ENCODE measurements around the gene TESK1. TPM values are rescaled to one million over a fixed set of nuclear protein-coding genes. Genes with fewer than 3 reads are reported as not detected.

TESK1 gene
- total RNA-seq, 1 donor from 2014 or later: 5.2 TPM

DNA sequence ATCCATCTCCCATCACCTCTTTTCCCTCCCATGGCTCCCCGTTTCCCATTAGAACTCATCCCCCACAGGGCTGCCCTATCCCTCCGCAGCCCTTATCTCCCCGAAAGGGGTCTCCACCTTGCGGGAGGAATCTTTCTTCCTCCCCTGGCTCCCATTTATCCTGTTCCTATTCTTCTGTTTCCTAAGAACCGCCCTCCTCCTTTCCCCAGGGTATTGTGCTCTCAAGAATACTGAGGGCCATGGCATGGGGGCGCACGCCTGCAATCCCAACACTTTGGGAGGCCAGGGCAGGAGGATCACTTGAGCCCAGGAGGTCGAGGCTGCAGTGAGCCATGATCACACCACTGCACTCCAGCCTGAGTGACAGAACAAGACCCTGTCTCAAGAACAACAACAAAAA is 12.5 kb downstream of the TESK1 start:
- Histone ChIP-seq H3K27ac (no peak overlapping the region), H2AFZ (replicated peaks) (peak overlapping the region; percentile 91), H3K9ac (no peak overlapping the region), H3K9me3 (ENCODE audit: low read depth) (no peaks in the 10 kb centered on the region), H3K27me3 (peaks cover 48% of the 10 kb centered on the region), H3F3A (ENCODE audit: low read depth) (peaks cover 5% of the 10 kb centered on the region), H3K4me1 (peaks cover 17% of the 10 kb centered on the region), H3K79me2 (ENCODE audit: low read depth) (no peaks in the 10 kb centered on the region), H3K36me3 (no peaks in the 10 kb centered on the region), H3K4me3 (peak overlapping the region; percentile 46), H3K4me2 (peak overlapping the region; percentile 82), H4K20me1 (ENCODE audit: low read depth) (no peaks in the 10 kb centered on the region)
- no peak for DNase-seq (ENCODE audit: low spot score)
- TF ChIP-seq, protein P1, sequence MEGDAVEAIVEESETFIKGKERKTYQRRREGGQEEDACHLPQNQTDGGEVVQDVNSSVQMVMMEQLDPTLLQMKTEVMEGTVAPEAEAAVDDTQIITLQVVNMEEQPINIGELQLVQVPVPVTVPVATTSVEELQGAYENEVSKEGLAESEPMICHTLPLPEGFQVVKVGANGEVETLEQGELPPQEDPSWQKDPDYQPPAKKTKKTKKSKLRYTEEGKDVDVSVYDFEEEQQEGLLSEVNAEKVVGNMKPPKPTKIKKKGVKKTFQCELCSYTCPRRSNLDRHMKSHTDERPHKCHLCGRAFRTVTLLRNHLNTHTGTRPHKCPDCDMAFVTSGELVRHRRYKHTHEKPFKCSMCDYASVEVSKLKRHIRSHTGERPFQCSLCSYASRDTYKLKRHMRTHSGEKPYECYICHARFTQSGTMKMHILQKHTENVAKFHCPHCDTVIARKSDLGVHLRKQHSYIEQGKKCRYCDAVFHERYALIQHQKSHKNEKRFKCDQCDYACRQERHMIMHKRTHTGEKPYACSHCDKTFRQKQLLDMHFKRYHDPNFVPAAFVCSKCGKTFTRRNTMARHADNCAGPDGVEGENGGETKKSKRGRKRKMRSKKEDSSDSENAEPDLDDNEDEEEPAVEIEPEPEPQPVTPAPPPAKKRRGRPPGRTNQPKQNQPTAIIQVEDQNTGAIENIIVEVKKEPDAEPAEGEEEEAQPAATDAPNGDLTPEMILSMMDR (IDR thresholded peaks at IDR 0.05): no peak
- no peak for TF ChIP-seq EZH2phosphoT487 (IDR thresholded peaks at IDR 0.05)
- TF ChIP-seq EZH2 (IDR thresholded peaks at IDR 0.05): no peak
- H3K36me3 Mint-ChIP-seq: no peaks in the 10 kb centered on the region
- H3K4me3 Mint-ChIP-seq: peak overlapping the region; percentile 71
- H3K9me3 Mint-ChIP-seq: no peaks in the 10 kb centered on the region
- H3K27me3 Mint-ChIP-seq (ENCODE audit: insufficient read depth, low read depth): peaks cover 38% of the 10 kb centered on the region
- H3K27ac Mint-ChIP-seq: no peak overlapping the region
- H3K4me1 Mint-ChIP-seq: peaks cover 21% of the 10 kb centered on the region

DNA sequence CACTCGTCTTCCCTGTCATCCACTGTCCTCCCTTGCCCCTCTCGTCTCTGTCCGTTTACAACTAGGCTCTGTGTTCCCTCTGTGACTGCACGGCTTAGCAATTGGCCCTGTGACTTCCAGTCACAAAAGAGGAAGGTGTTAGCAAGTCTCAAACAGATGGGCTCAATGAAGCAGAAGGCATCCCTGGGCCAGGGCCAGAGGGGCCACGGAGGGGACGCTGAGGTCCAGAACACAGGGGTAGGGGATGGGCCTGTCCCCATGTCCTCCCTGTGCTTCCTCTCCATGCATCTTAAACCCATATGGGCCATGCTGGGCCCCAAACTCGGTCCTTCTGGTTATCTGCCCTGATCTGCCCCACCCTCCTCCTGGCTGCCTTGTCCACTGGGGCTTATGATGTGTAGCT is 13.3 kb downstream of the TESK1 start, which contains the start of gene CD72:
Gene CD72 (minus strand): TSS at position 89 of the 403 bp plus-strand sequence. CDS start 110 bp downstream, outside the sequence.
- Histone ChIP-seq H3F3A (ENCODE audit: low read depth) (peaks cover 5% of the 10 kb centered on the region), H4K20me1 (ENCODE audit: low read depth) (no peaks in the 10 kb centered on the region), H3K9ac (no peak within 1 kb of the TSS), H3K4me1 (peaks cover 17% of the 10 kb centered on the region), H2AFZ (replicated peaks) (peak within 1 kb of the TSS; percentile 91), H3K4me3 (peak within 1 kb of the TSS; percentile 46), H3K27me3 (peaks cover 48% of the 10 kb centered on the region), H3K9me3 (ENCODE audit: low read depth) (no peaks in the 10 kb centered on the region), H3K27ac (no peak within 1 kb of the TSS), H3K4me2 (peak within 1 kb of the TSS; percentile 82), H3K79me2 (ENCODE audit: low read depth) (no peaks in the 10 kb centered on the region), H3K36me3 (no peaks in the 10 kb centered on the region)
- no peak for TF ChIP-seq EZH2phosphoT487 (IDR thresholded peaks at IDR 0.05)
- TF ChIP-seq, protein P1 (IDR thresholded peaks at IDR 0.05): no peak
- TF ChIP-seq EZH2 (IDR thresholded peaks at IDR 0.05): no peak
- Mint-ChIP-seq H3K4me3 (peak within 1 kb of the TSS; percentile 71), H3K27me3 (ENCODE audit: insufficient read depth, low read depth) (peaks cover 35% of the 10 kb centered on the region), H3K27ac (no peak within 1 kb of the TSS), H3K9me3 (no peaks in the 10 kb centered on the region), H3K4me1 (peaks cover 21% of the 10 kb centered on the region), H3K36me3 (no peaks in the 10 kb centered on the region)
- peak; percentile 50 for DNase-seq (ENCODE audit: low spot score)

DNA sequence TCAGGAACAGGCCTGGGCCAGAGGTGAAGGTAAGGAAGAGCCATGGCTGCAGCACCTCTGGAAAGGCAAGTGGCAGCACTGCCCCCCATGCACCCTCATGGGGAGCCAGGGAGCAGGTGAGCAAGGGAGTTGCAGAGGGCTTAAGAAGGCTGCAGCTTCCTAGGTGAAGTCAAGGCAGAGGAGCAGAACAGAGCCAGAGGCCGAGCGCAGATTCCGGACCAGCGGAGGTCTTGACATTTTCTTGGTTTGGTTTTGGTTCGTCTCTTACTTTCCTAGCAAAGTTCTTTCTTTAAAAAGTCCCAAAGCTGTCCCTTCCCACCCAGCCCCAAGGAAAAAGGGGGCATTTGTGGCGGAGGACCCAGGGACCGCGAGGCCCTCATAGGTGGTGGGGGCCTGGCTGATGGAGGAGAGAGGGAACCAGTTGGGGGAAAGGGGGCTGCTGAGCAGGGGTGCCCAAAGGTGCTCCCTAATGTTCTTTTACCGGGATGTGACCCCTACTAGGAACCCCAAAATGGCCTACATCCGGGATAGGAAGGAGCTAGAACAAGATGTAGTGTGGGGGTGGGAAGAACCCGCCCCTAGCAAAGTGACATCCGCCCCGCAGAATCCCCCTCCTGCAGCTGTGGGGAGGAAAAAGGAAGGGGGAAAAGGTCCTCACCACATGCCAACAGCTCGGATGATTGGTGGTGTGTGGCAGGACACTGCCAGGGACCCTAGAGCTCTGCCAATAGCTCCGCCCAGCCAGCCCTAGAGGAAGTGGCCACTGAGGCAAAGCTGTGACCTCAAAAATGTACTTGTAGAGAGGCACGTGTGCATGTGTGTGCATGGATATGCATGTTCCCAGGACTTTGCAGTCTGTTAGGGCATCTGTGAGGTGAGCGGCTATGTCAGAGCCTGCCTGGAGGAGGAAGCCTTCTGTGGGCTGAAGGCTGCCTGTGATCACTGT is 14.1 kb downstream of the TESK1 start:
- Histone ChIP-seq H4K20me1 (ENCODE audit: low read depth) (no peaks in the 10 kb centered on the region), H3K4me2 (no peak overlapping the region), H3K4me1 (peaks cover 17% of the 10 kb centered on the region), H3F3A (ENCODE audit: low read depth) (peaks cover 5% of the 10 kb centered on the region), H3K9me3 (ENCODE audit: low read depth) (no peaks in the 10 kb centered on the region), H3K9ac (no peak overlapping the region), H3K4me3 (no peak overlapping the region), H3K27me3 (peaks cover 47% of the 10 kb centered on the region), H3K79me2 (ENCODE audit: low read depth) (no peaks in the 10 kb centered on the region), H2AFZ (replicated peaks) (no peak overlapping the region), H3K36me3 (no peaks in the 10 kb centered on the region), H3K27ac (no peak overlapping the region)
- peak overlapping the region; percentile 33 for H3K4me3 Mint-ChIP-seq
- peaks cover 35% of the 10 kb centered on the region for H3K27me3 Mint-ChIP-seq (ENCODE audit: insufficient read depth, low read depth)
- peaks cover 21% of the 10 kb centered on the region for H3K4me1 Mint-ChIP-seq
- DNase-seq (ENCODE audit: low spot score): no peak
- H3K36me3 Mint-ChIP-seq: no peaks in the 10 kb centered on the region
- TF ChIP-seq, protein P1 (IDR thresholded peaks at IDR 0.05): no peak
- TF ChIP-seq EZH2 (IDR thresholded peaks at IDR 0.05) (no peak), EZH2phosphoT487 (IDR thresholded peaks at IDR 0.05) (no peak)
- H3K9me3 Mint-ChIP-seq: no peaks in the 10 kb centered on the region
- no peak overlapping the region for H3K27ac Mint-ChIP-seq

All from neural progenitor cell (in vitro differentiated cells).